B cell (primary cell): Measurements from ENCODE around the gene PEAK1.

Experiments
- CTCF ChIP-seq: fragments of 200-600 bp; IDR thresholded peaks from one replicate; pipeline ENCODE4 v1.8.0; 2022; ENCODE audit warnings: antibody characterized with exemption, mild to moderate bottlenecking
- EZH2 ChIP-seq: IDR thresholded peaks from 2 replicates; pipeline ENCODE4 v1.6.1; 2012; ENCODE audit warnings: borderline replicate concordance, low read depth, mild to moderate bottlenecking, moderate library complexity, low read length; ENCODE audit not compliant: insufficient read depth, poor library complexity, severe bottlenecking

GRCh38 chr15:77107531-77108355 lies 312.2 kb downstream of the PEAK1 start:
- TF ChIP-seq EZH2 (no peak), CTCF (peak; percentile 64)
